K562 (cell line): ENCODE measurements around the gene WDR86. TPM values are rescaled to one million over a fixed set of nuclear protein-coding genes. Genes with fewer than 3 reads are reported as not detected.

ENCODE experiments used
- ATAC-seq: fragments of 200-7000 bp; cut with Tn5 transposase; 3 replicates; pipeline ENCODE4 v1.9.1; 2020; ENCODE audit warnings: moderate library complexity
- BruUV-seq: library from RNA; stranded (reverse); fragments of 400-500 nt; replicated peaks from 2 replicates; lab custom pipeline; 2021; lab: Mats Ljungman, UMichigan
- CTCF ChIA-PET: fragments of 300-600 bp; formaldehyde crosslinking; extraction: SDS; loops from one replicate; lab custom pipeline; 2021; ENCODE audit warnings: low intra/inter-chr PET ratio; lab: Yijun Ruan, JAX
- POLR2A ChIA-PET: fragments of 300-600, 350-650 bp; sonication (Branson Sonifier 250); formaldehyde crosslinking; extraction: SDS; loops from one replicate; lab custom pipeline; 2021; ENCODE audit warnings: antibody characterized with exemption, inconsistent platforms; lab: Yijun Ruan, JAX
- DNase-seq, 4 experiments: peaks; one replicate each; pipeline versions ENCODE4 v3.0.0 to v3.0.0-alpha.2; 2011 to 2018; ENCODE audit warnings: low spot score in 3 of 4, mixed read lengths in 3 of 4; ENCODE audit errors: extremely low read depth in 1 of 4
- FAIRE-seq: peaks from 2 replicates; lab custom pipeline; 2011; peaks lifted over from hg19 to GRCh38; lab: Jason Lieb, UNC
- H2AFZ ChIP-seq: 2 replicates; pipeline ENCODE4 v1.6.0; 2011; ENCODE audit warnings: low read depth, low read length, control low read depth, inconsistent platforms
- H3K27ac ChIP-seq: fragments of 200-600 bp; 3 replicates; pipeline ENCODE4 v1.8.0; 2011; ENCODE audit warnings: low read depth, mild to moderate bottlenecking, control low read depth, inconsistent platforms, low read length, moderate library complexity, mixed read lengths; ENCODE audit errors: extremely low read depth
- H3K27me3 ChIP-seq, 2 experiments: fragments of 300-600 bp in 1 of 2; 2 replicates in 1 of 2; 3 replicates in 1 of 2; pipeline versions ENCODE4 v1.6.0 to v1.8.0; 2011; ENCODE audit warnings: inconsistent platforms in 2 of 2, low read length in 2 of 2, mild to moderate bottlenecking in 1 of 2, mixed read lengths in 1 of 2, moderate library complexity in 1 of 2; ENCODE audit not compliant: control insufficient read depth in 2 of 2, insufficient read depth in 2 of 2
- H3K36me3 ChIP-seq: fragments of 300-600 bp; 3 replicates; pipeline ENCODE4 v1.8.0; 2011; ENCODE audit warnings: mild to moderate bottlenecking, low read length, inconsistent platforms; ENCODE audit not compliant: control insufficient read depth, insufficient read depth
- H3K4me1 ChIP-seq, 2 experiments: fragments of 200-600 bp in 1 of 2; replicated peaks in 1 of 2; 2 replicates in 1 of 2; 3 replicates in 1 of 2; pipeline versions ENCODE4 v1.5.1 to v1.8.0; 2011; ENCODE audit warnings: inconsistent platforms in 2 of 2, low read length in 2 of 2, mild to moderate bottlenecking in 1 of 2, mixed read lengths in 1 of 2, moderate library complexity in 1 of 2; ENCODE audit not compliant: control insufficient read depth in 2 of 2, insufficient read depth in 2 of 2
- H3K4me2 ChIP-seq: 2 replicates; pipeline ENCODE4 v1.6.1; 2011; ENCODE audit warnings: low read length, control low read depth, inconsistent platforms, mixed read lengths; ENCODE audit not compliant: insufficient read depth
- H3K4me3 ChIP-seq: fragments of 200-600 bp; sonication (generic), shearing (Covaris generic); 2 replicates; pipeline ENCODE4 v1.5.1; 2016; ENCODE audit warnings: control low read depth, inconsistent platforms
- H3K79me2 ChIP-seq: fragments of 200-600 bp; 3 replicates; pipeline ENCODE4 v1.8.0; 2011; ENCODE audit warnings: low read length, inconsistent platforms; ENCODE audit not compliant: control insufficient read depth, insufficient read depth
- H3K9ac ChIP-seq, 2 experiments: 2 replicates each; pipeline versions ENCODE4 v1.6.0 to v1.6.1; 2011; ENCODE audit warnings: low read depth in 2 of 2, low read length in 2 of 2, control low read depth in 1 of 2, inconsistent platforms in 1 of 2, mild to moderate bottlenecking in 1 of 2, mixed read lengths in 1 of 2; ENCODE audit not compliant: insufficient read depth in 1 of 2
- H3K9me1 ChIP-seq: one replicate; pipeline ENCODE4 v1.6.0; 2011; ENCODE audit warnings: inconsistent platforms, mild to moderate bottlenecking, low read length, moderate library complexity; ENCODE audit not compliant: control insufficient read depth, insufficient read depth
- H3K9me3 ChIP-seq: replicated peaks from 2 replicates; pipeline ENCODE4 v1.5.1; 2011; ENCODE audit warnings: low read depth, low read length, inconsistent platforms; ENCODE audit not compliant: control insufficient read depth, insufficient read depth
- H4K20me1 ChIP-seq: replicated peaks from 2 replicates; pipeline ENCODE4 v1.6.1; 2011; ENCODE audit warnings: low read length, inconsistent platforms, mixed read lengths; ENCODE audit not compliant: control insufficient read depth, insufficient read depth
- EGR1 ChIP-seq: fragments of 450-650 bp; conservative IDR thresholded peaks from 2 replicates; pipeline ENCODE4 v1.6.1; 2017; ENCODE audit warnings: mild to moderate bottlenecking
- FOXA1 ChIP-seq: fragments of 450-650 bp; IDR thresholded peaks from 2 replicates; pipeline ENCODE4 v1.6.1; 2016; ENCODE audit warnings: mild to moderate bottlenecking, borderline replicate concordance
- FOXA3 ChIP-seq, 2 experiments: fragments of 450-650 bp in 1 of 2; sonication (generic) in 1 of 2; formaldehyde crosslinking; IDR thresholded peaks in 1 of 2; conservative IDR thresholded peaks in 1 of 2; 2 replicates each; pipeline versions ENCODE4 v1.4.0 to v1.8.0; 2020 to 2022; ENCODE audit warnings: mild to moderate bottlenecking in 2 of 2, missing genetic modification reagents in 1 of 2
- HDAC3 ChIP-seq: fragments of 450-650 bp; IDR thresholded peaks from 2 replicates; pipeline ENCODE4 v1.6.1; 2018; ENCODE audit warnings: borderline replicate concordance, mild to moderate bottlenecking, moderate library complexity; ENCODE audit not compliant: partially characterized antibody
- NR2C1 ChIP-seq, 2 experiments: fragments of 450-650 bp; IDR thresholded peaks; 2 replicates each; pipeline ENCODE4 v1.6.1; 2017; ENCODE audit warnings: mild to moderate bottlenecking in 2 of 2, antibody characterized with exemption in 1 of 2, inconsistent platforms in 1 of 2, missing compliant biosample characterization in 1 of 2, missing genetic modification characterization in 1 of 2
- SAFB2 ChIP-seq: fragments of 200-400 bp; formaldehyde crosslinking; IDR thresholded peaks from 2 replicates; pipeline ENCODE4 v1.6.1; 2018; ENCODE audit warnings: borderline replicate concordance, low read length, low read depth, moderate library complexity; ENCODE audit not compliant: severe bottlenecking
- U2AF1 ChIP-seq: fragments of 200-400 bp; formaldehyde crosslinking; optimal IDR thresholded peaks from 2 replicates; pipeline ENCODE3; 2017; ENCODE audit warnings: mild to moderate bottlenecking, low read depth, low read length, moderate library complexity
- ZNF146 ChIP-seq: IDR thresholded peaks from one replicate; pipeline ENCODE4 v1.6.1; 2018; ENCODE audit warnings: missing compliant biosample characterization; ENCODE audit not compliant: unreplicated experiment
- ZNF668 ChIP-seq: fragments of 250-450 bp; sonication (Bioruptor Pico); IDR thresholded peaks from 2 replicates; pipeline ENCODE4 v1.8.0; 2022; ENCODE audit warnings: mild to moderate bottlenecking, inconsistent platforms
- ZNF75A ChIP-seq: fragments of 450-650 bp; formaldehyde crosslinking; IDR thresholded peaks from 2 replicates; pipeline ENCODE4 v1.4.0; 2020; ENCODE audit warnings: mild to moderate bottlenecking
- WGBS: fragments of 100-300 bp; shearing (Covaris generic); methylation state at CpG from one replicate; pipeline ENCODE4 v1.1.6; 2016; ENCODE audit warnings: low coverage, mixed read lengths; ENCODE audit not compliant: insufficient coverage; ENCODE audit errors: missing lambda C conversion rate; 5-methylcytosine and 5-hydroxymethylcytosine counted together
- in situ Hi-C: fragments of 300-500 bp; cut with MboI; formaldehyde crosslinking; loops from 4 replicates; pipeline ENCODE4 v1.15.0; 2018; ENCODE audit warnings: inconsistent platforms, mixed read lengths
- intact Hi-C: fragments of 100-400 bp; cut with micrococcal nuclease; formaldehyde crosslinking; loops from 2 replicates; pipeline ENCODE4 v1.14.2; 2022
- polyA plus RNA-seq, 8 experiments: library from polyadenylated mRNA; depleted of rRNA in 4 of 8; stranded (reverse) in 5 of 8; unstranded in 3 of 8; fragments of >200 nt; fragmentation: Nextera tagmentation in 2 of 8; fragmentation: Illumina TruSeq in 1 of 8; extraction: Ambion mirVana in 2 of 8; extraction: Trizol in 1 of 8; gene quantifications; 2 replicates each; pipeline versions ENCODE4 v1.2.1 to v1.2.3, GENCODE V29; 2011 to 2014; ENCODE audit warnings: inconsistent platforms in 1 of 8, missing spikeins in 1 of 8
- total RNA-seq, 7 experiments: library from RNA; depleted of rRNA in 6 of 7; stranded (reverse); fragments of >200 nt in 6 of 7; fragmentation: Illumina TruSeq in 2 of 7; extraction: Trizol in 2 of 7; gene quantifications; 2 replicates each; pipeline versions ENCODE4 v1.2.1 to v1.2.3, GENCODE V29; 2011 to 2021; ENCODE audit warnings: low replicate concordance in 1 of 7
- TF ChIP-seq, protein P1 (sequence below): fragments of 450-650 bp; IDR thresholded peaks from 2 replicates; pipeline ENCODE4 v1.6.1; 2018; ENCODE audit warnings: mild to moderate bottlenecking, low read depth; ENCODE audit not compliant: partially characterized antibody
- TF ChIP-seq, protein P2 (sequence below): sonication (generic); formaldehyde crosslinking; IDR thresholded peaks from 2 replicates; pipeline ENCODE4 v1.8.0; 2023; ENCODE audit warnings: mild to moderate bottlenecking, missing genetic modification reagents

WDR86 gene
- total and polyA plus RNA-seq, 9 of the 15 experiments (the other 6 are each of a cell fraction or from before 2014, with no cell fraction given), result 0.24 TPM; not detected in 8

DNA sequence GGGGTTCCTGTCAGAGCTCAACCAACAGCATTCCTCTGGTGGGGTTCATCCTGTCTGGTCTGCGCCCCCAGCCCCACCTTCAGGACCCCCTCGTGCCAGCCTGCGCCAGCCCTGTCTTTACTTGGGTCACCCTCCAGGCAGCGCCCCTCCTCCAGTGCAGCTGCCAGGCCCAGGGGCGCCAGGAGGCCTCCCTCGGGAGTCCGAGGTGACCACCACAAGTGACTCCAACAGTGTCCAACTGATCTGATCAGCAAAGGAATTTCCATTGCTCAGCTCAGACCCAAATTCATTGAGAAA is 10.6 kb downstream of the WDR86 start:
- Histone ChIP-seq H3K4me1 (peaks cover 33 to 53% of the 10 kb centered on the region in 2 experiments), H3K27me3 (no peaks in the 10 kb centered on the region; a peak in 1 of 5 replicates), H3K27ac (no peak overlapping the region), H3K9me1 (peaks cover 4% of the 10 kb centered on the region), H3K79me2 (no peaks in the 10 kb centered on the region), H2AFZ (no peak overlapping the region), H3K36me3 (no peaks in the 10 kb centered on the region), H3K4me2 (no peak overlapping the region), H3K4me3 (no peak overlapping the region), H3K9me3 (peaks cover 9% of the 10 kb centered on the region), H4K20me1 (no peaks in the 10 kb centered on the region), H3K9ac (no peak overlapping the region)
- FAIRE-seq (no peak), ATAC-seq (no peak), DNase-seq (no peak)
- ChIA-PET CTCF (no interaction called here), POLR2A (interaction anchor here (0.6 to 1.6 kb wide), 6 partner anchors 10 to 600 kb away, joined by 3 to 5 read pairs (median 3); partner anchors contain the start of gene WDR86)
- in situ Hi-C loops (no loop called here), intact Hi-C loops (loop anchor here (10.0 kb wide), 1 partner anchor 46 kb away; the partner anchor contains the start of gene CRYGN)
- no peak for TF ChIP-seq ZNF75A (CRISPR knock-in tag)
- TF ChIP-seq U2AF1, result no peak
- no peak for TF ChIP-seq ZNF146
- no peak for TF ChIP-seq SAFB2
- TF ChIP-seq, protein P1, sequence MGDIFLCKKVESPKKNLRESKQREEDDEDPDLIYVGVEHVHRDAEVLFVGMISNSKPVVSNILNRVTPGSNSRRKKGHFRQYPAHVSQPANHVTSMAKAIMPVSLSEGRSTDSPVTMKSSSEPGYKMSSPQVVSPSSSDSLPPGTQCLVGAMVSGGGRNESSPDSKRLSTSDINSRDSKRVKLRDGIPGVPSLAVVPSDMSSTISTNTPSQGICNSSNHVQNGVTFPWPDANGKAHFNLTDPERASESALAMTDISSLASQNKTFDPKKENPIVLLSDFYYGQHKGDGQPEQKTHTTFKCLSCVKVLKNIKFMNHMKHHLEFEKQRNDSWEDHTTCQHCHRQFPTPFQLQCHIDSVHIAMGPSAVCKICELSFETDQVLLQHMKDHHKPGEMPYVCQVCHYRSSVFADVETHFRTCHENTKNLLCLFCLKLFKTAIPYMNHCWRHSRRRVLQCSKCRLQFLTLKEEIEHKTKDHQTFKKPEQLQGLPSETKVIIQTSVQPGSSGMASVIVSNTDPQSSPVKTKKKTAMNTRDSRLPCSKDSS, result no peak
- no peak for TF ChIP-seq ZNF668 (CRISPR knock-in tag)
- TF ChIP-seq FOXA1, result no peak
- no peak for TF ChIP-seq EGR1
- no peak for TF ChIP-seq NR2C1 (IDR thresholded peaks at IDR 0.05)
- TF ChIP-seq NR2C1 (tag; IDR thresholded peaks at IDR 0.05), result no peak
- TF ChIP-seq FOXA3 (CRISPR knock-in tag; conservative IDR thresholded peaks at IDR 0.05 in 1 of 2, IDR thresholded peaks at IDR 0.05 in 1 of 2), result no peak
- TF ChIP-seq, protein P2, sequence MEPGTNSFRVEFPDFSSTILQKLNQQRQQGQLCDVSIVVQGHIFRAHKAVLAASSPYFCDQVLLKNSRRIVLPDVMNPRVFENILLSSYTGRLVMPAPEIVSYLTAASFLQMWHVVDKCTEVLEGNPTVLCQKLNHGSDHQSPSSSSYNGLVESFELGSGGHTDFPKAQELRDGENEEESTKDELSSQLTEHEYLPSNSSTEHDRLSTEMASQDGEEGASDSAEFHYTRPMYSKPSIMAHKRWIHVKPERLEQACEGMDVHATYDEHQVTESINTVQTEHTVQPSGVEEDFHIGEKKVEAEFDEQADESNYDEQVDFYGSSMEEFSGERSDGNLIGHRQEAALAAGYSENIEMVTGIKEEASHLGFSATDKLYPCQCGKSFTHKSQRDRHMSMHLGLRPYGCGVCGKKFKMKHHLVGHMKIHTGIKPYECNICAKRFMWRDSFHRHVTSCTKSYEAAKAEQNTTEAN (CRISPR knock-in tag), result no peak
- TF ChIP-seq HDAC3, result no peak
- no TSS peak for BruUV-seq
- WGBS, result 59% methylated on average over 7 of the region's 7 CpGs
